Mesenchymal stem cell (in vitro differentiated cells and primary cell): ENCODE measurements around the gene TNFSF15. TPM values are rescaled to one million over a fixed set of nuclear protein-coding genes. Genes with fewer than 3 reads are reported as not detected.

ENCODE experiments used
- DNase-seq: peaks from one replicate; pipeline ENCODE4 v3.0.0-alpha.2; 2013
- H2AFZ ChIP-seq: one replicate; pipeline ENCODE4 v1.6.1; 2013; ENCODE audit warnings: low read depth, mild to moderate bottlenecking, control low read depth, inconsistent platforms, low read length, moderate library complexity
- H2AK5ac ChIP-seq: 2 replicates; pipeline ENCODE4 v1.6.1; 2013; ENCODE audit warnings: low read length, moderate library complexity, mild to moderate bottlenecking, inconsistent platforms; ENCODE audit not compliant: severe bottlenecking
- H2BK120ac ChIP-seq: one replicate; pipeline ENCODE4 v1.6.1; 2013; ENCODE audit warnings: low read depth, mild to moderate bottlenecking, inconsistent platforms, low read length, moderate library complexity
- H2BK12ac ChIP-seq, 2 experiments: one replicate each; pipeline ENCODE4 v1.6.1; 2013; ENCODE audit warnings: inconsistent platforms in 2 of 2, low read length in 2 of 2, mild to moderate bottlenecking in 2 of 2, moderate library complexity in 2 of 2, control low read depth in 1 of 2
- H2BK15ac ChIP-seq: one replicate; pipeline ENCODE4 v1.6.1; 2013; ENCODE audit warnings: mild to moderate bottlenecking, low read depth, inconsistent platforms; ENCODE audit not compliant: poor library complexity, severe bottlenecking
- H2BK5ac ChIP-seq: 2 replicates; pipeline ENCODE4 v1.6.1; 2013; ENCODE audit warnings: low read depth, mild to moderate bottlenecking, low read length, control low read depth, inconsistent platforms; ENCODE audit not compliant: poor library complexity, severe bottlenecking
- H3K14ac ChIP-seq, 2 experiments: one replicate each; pipeline ENCODE4 v1.6.1; 2013; ENCODE audit warnings: inconsistent platforms in 2 of 2, low read length in 2 of 2, control low read depth in 1 of 2, mild to moderate bottlenecking in 1 of 2, moderate library complexity in 1 of 2
- H3K18ac ChIP-seq, 2 experiments: one replicate each; pipeline ENCODE4 v1.6.1; 2013; ENCODE audit warnings: inconsistent platforms in 2 of 2, low read length in 2 of 2, control low read depth in 1 of 2, low read depth in 1 of 2, mild to moderate bottlenecking in 1 of 2
- H3K23ac ChIP-seq, 2 experiments: one replicate each; pipeline ENCODE4 v1.6.1; 2013; ENCODE audit warnings: inconsistent platforms in 2 of 2, low read length in 2 of 2, mild to moderate bottlenecking in 2 of 2, moderate library complexity in 2 of 2, control low read depth in 1 of 2
- H3K27ac ChIP-seq: 2 replicates; pipeline ENCODE4 v1.5.1; 2013; ENCODE audit warnings: mild to moderate bottlenecking, moderate library complexity, low read length, control low read depth, inconsistent platforms; ENCODE audit not compliant: poor library complexity, severe bottlenecking
- H3K27me3 ChIP-seq, 2 experiments: 2 replicates each; pipeline versions ENCODE4 v1.6.1 to v1.7.0; 2013; ENCODE audit warnings: low read length in 2 of 2, mild to moderate bottlenecking in 2 of 2, moderate library complexity in 2 of 2, control low read depth in 1 of 2, inconsistent platforms in 1 of 2; ENCODE audit not compliant: control insufficient read depth in 1 of 2, insufficient read depth in 1 of 2
- H3K36me3 ChIP-seq, 2 experiments: 2 replicates each; pipeline versions ENCODE4 v1.6.1 to v1.7.0; 2013; ENCODE audit warnings: low read length in 2 of 2, control low read depth in 1 of 2, inconsistent platforms in 1 of 2, low read depth in 1 of 2, mild to moderate bottlenecking in 1 of 2; ENCODE audit not compliant: insufficient read depth in 2 of 2, control insufficient read depth in 1 of 2
- H3K4ac ChIP-seq, 2 experiments: one replicate each; pipeline ENCODE4 v1.6.1; 2013; ENCODE audit warnings: inconsistent platforms in 2 of 2, low read length in 2 of 2, mild to moderate bottlenecking in 2 of 2, moderate library complexity in 2 of 2, control low read depth in 1 of 2, low read depth in 1 of 2
- H3K4me1 ChIP-seq: 2 replicates; pipeline ENCODE4 v1.6.1; 2013; ENCODE audit warnings: low read depth, low read length, control low read depth; ENCODE audit not compliant: control insufficient read depth, insufficient read depth
- H3K4me2 ChIP-seq: 2 replicates; pipeline ENCODE4 v1.6.1; 2013; ENCODE audit warnings: low read length, mild to moderate bottlenecking, inconsistent platforms; ENCODE audit not compliant: poor library complexity, severe bottlenecking
- H3K4me3 ChIP-seq, 2 experiments: 2 replicates each; pipeline versions ENCODE4 v1.5.1 to v1.7.0; 2013; ENCODE audit warnings: low read length in 2 of 2, mild to moderate bottlenecking in 2 of 2, control low read depth in 1 of 2, low read depth in 1 of 2; ENCODE audit not compliant: insufficient read depth in 1 of 2
- H3K79me1 ChIP-seq: replicated peaks from 2 replicates; pipeline ENCODE4 v1.6.1; 2013; ENCODE audit warnings: mild to moderate bottlenecking, control low read depth, low read length, inconsistent platforms; ENCODE audit not compliant: poor library complexity, severe bottlenecking
- H3K9ac ChIP-seq: 2 replicates; pipeline ENCODE4 v1.7.0; 2013; ENCODE audit warnings: mild to moderate bottlenecking, low read length, moderate library complexity
- H3K9me3 ChIP-seq: 2 replicates; pipeline ENCODE4 v1.7.0; 2013; ENCODE audit warnings: mild to moderate bottlenecking, low read length; ENCODE audit not compliant: control insufficient read depth
- H4K8ac ChIP-seq: one replicate; pipeline ENCODE4 v1.6.1; 2013; ENCODE audit warnings: inconsistent platforms, mild to moderate bottlenecking, low read length, moderate library complexity
- H4K91ac ChIP-seq: one replicate; pipeline ENCODE4 v1.6.1; 2013; ENCODE audit warnings: mild to moderate bottlenecking, low read length, inconsistent platforms
- WGBS: methylation state at CpG from one replicate; pipeline ENCODE4 v1.1.7; 2013; ENCODE audit warnings: mixed read lengths; 5-methylcytosine and 5-hydroxymethylcytosine counted together
- polyA plus RNA-seq, 2 experiments: library from polyadenylated mRNA; stranded (reverse); fragments of 200-250 nt; gene quantifications; one replicate each; pipeline ENCODE4 v1.2.3, GENCODE V29; 2013

Gene TNFSF15
- 7.4 TPM for polyA plus RNA-seq (2013, experiment 1 of 2)
- 7.3 TPM for polyA plus RNA-seq (2013, experiment 2 of 2)

DNA sequence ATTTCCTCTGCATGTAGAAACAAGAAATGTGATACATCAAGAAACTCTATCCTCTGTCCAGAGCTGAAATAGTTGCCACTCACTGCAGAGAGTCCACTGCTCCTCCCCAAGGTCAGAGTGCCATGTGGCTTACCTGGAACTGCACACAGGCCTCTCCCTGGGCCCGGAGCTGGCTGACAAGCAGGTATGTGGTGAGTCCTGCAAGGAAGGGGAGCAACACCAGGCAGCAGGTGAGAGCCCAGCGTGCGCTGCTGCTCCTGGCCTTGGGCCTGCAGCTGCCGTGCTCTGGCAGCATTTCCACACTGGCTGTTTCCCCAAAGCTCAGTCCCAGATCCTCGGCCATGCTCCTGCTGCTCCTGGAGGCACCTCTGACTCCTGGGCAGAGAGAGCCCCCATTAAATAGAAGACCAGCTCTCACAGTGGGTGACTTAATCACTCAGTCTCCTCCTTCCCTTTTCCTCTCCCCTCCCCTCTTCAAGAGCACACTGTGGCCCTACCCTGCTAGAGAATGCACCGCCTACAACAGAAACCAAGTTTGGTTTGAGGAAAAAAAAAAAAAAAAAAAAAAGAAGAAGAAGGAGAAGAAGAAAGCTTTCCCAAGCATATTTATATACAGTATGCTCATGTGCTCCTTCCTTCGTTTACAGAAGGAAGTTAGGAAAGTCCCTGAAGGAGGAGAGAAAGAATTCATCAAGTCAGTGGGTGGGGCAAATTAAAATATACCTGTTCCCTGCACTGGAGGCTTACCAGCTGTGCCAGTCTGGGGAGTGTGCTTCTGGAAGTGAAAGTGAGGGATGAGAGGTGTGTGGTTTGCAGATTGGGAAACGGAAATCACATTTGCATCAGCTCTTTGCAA is at the start of gene TNFSF15:
Gene TNFSF15, minus strand, starts transcription at position 370 of the 856 bp plus-strand sequence. Its CDS starts 27 bp downstream, at position 343.
- H2AFZ ChIP-seq: no peak within 1 kb of the TSS
- peak; percentile 86 for DNase-seq
- no peak within 1 kb of the TSS for H2BK120ac ChIP-seq
- H2AK5ac ChIP-seq: no peak within 1 kb of the TSS
- H3K18ac ChIP-seq: peak within 1 kb of the TSS; percentile 81 to 82
- peaks cover 11% of the 10 kb centered on the region for H3K4me1 ChIP-seq
- H4K8ac ChIP-seq: peak within 1 kb of the TSS; percentile 73
- peak within 1 kb of the TSS; percentile 67 to 97 for H2BK12ac ChIP-seq
- H3K27me3 ChIP-seq: no peaks in the 10 kb centered on the region
- H2BK15ac ChIP-seq: no peak within 1 kb of the TSS
- H3K36me3 ChIP-seq: no peaks in the 10 kb centered on the region
- H3K9me3 ChIP-seq: no peaks in the 10 kb centered on the region
- no peak within 1 kb of the TSS for H3K9ac ChIP-seq
- WGBS: 45% methylated on average over 7 of the region's 8 CpGs
- H2BK5ac ChIP-seq: no peak within 1 kb of the TSS
- peak within 1 kb of the TSS in 1 of 2 experiments; percentile 31 for H3K14ac ChIP-seq
- no peaks in the 10 kb centered on the region for H3K79me1 ChIP-seq
- H3K4me3 ChIP-seq: no peak within 1 kb of the TSS
- H3K23ac ChIP-seq: no peak within 1 kb of the TSS
- H3K4ac ChIP-seq: peak within 1 kb of the TSS; percentile 69 to 75
- H4K91ac ChIP-seq: peak within 1 kb of the TSS; percentile 87
- H3K27ac ChIP-seq: no peak within 1 kb of the TSS
- no peak within 1 kb of the TSS for H3K4me2 ChIP-seq

DNA sequence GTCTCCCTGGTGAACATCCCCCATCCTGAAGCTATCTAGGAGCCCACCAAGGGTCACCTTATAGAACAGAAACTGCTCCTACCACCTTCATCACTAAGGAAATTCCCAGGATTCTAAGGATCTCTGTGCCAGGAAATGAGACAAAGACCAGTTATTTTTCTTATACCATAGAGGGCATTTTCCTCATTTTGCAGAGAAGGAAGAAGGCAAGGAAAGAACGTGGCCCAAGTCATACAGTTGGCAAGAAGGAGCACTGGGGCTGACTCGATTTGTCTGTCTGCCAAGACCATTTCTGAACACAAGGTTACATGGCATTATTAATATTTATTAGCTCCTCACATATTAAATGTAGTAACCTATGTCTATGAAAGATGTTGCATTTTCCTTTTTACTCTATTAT is 49.6 kb upstream of the TNFSF15 start:
- Histone ChIP-seq H3K4me2 (no peak overlapping the region), H3K18ac (no peak overlapping the region), H2BK12ac (no peak overlapping the region), H3K9me3 (no peaks in the 10 kb centered on the region), H3K14ac (no peak overlapping the region), H3K27ac (no peak overlapping the region), H2BK120ac (no peak overlapping the region), H4K8ac (no peak overlapping the region), H3K36me3 (no peaks in the 10 kb centered on the region), H4K91ac (no peak overlapping the region), H2AFZ (no peak overlapping the region), H2AK5ac (no peak overlapping the region), H3K79me1 (no peaks in the 10 kb centered on the region), H2BK15ac (no peak overlapping the region), H3K4ac (no peak overlapping the region), H3K27me3 (no peaks in the 10 kb centered on the region), H3K4me3 (peak overlapping the region in 1 of 2 experiments; percentile 13), H2BK5ac (no peak overlapping the region), H3K23ac (no peak overlapping the region), H3K4me1 (no peaks in the 10 kb centered on the region), H3K9ac (peak overlapping the region; percentile 86)
- no peak for DNase-seq
- WGBS: no CpG with 5 or more reads among the region's 2 CpGs

DNA sequence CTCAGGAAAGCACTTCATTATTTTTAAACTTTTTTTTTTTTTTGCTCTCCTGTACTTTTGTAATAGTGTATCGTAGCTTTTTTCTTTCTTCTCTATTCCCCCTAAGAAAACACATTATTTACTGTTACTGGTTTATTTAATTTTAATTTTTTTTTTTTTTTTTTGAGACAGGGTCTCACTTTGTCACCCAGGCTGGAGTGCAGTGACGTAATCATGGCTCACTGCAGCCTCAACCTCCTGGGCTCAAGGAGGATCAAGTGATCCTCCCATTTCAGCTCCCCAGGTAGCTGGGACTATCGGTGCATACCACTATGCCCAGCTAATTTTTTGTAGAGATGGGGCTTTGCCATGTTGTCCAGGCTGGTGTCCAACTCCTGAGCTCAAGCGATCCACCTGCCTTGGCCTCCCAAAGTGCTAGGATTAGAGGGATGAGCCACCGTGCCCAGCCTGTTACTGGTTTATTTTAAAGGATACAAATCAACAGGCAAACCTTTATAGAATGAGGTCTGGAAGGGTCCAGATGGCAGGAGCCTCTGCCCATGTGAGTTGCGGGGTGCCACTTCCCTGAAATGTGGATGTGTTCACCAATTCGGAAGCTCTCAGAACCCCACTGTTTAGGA is 49.0 kb upstream of the TNFSF15 start:
- Histone ChIP-seq H3K4ac (no peak overlapping the region), H3K14ac (no peak overlapping the region), H2BK15ac (no peak overlapping the region), H4K91ac (no peak overlapping the region), H2AFZ (no peak overlapping the region), H3K9ac (peak overlapping the region; percentile 86), H2BK5ac (no peak overlapping the region), H2BK12ac (no peak overlapping the region), H3K27ac (no peak overlapping the region), H3K36me3 (no peaks in the 10 kb centered on the region), H3K27me3 (no peaks in the 10 kb centered on the region), H4K8ac (no peak overlapping the region), H3K79me1 (no peaks in the 10 kb centered on the region), H3K4me3 (peak overlapping the region in 1 of 2 experiments; percentile 13), H2AK5ac (no peak overlapping the region), H2BK120ac (no peak overlapping the region), H3K4me2 (no peak overlapping the region), H3K18ac (no peak overlapping the region), H3K4me1 (no peaks in the 10 kb centered on the region), H3K23ac (no peak overlapping the region), H3K9me3 (no peaks in the 10 kb centered on the region)
- DNase-seq: no peak
- 92% methylated on average over 6 of the region's 7 CpGs for WGBS
